Stimulated activated CD4-positive, alpha-beta T cell treated with anti-CD3 and anti-CD28 coated beads, Interleukin-4, amount 100 ng/mL, for 48 hours (primary cell): ENCODE data around the gene IRF2BPL.
A peak's percentile ranks its signal among the peaks of the same experiment; 100 is the strongest.

ENCODE experiments used
- DNase-seq, 2 donors: peaks; one replicate each; pipeline ENCODE4 v3.0.0-alpha.2; 2020; ENCODE audit warnings: low read depth in 2 of 2

Gene IRF2BPL

GRCh38 chr14:77028384-77029231 lies at the start of gene IRF2BPL:
Gene IRF2BPL (minus strand): TSS chr14:77028708. CDS start chr14:77027792, 916 bp downstream.
- DNase-seq: peak; percentile 89 to 93

GRCh38 chr14:77077040-77077439 lies 48.5 kb upstream of the IRF2BPL start:
- DNase-seq: no peak

GRCh38 chr14:77076113-77076631 lies 47.7 kb upstream of the IRF2BPL start:
- no peak for DNase-seq

GRCh38 chr14:77074969-77075368 lies 46.5 kb upstream of the IRF2BPL start:
- DNase-seq: no peak

GRCh38 chr14:77071938-77072388 lies 43.5 kb upstream of the IRF2BPL start:
- DNase-seq: no peak

- no peak for DNase-seq
Observed at GRCh38 chr14:77069551-77069950, 41.0 kb upstream of the IRF2BPL start.

GRCh38 chr14:77068517-77069200 lies 40.2 kb upstream of the IRF2BPL start:
- DNase-seq: no peak

- peak; percentile 42 to 49 for DNase-seq
Observed at GRCh38 chr14:77067632-77068516, 39.4 kb upstream of the IRF2BPL start.

GRCh38 chr14:77066578-77067172 lies 38.2 kb upstream of the IRF2BPL start:
- no peak for DNase-seq

- no peak for DNase-seq
Observed at GRCh38 chr14:77065851-77066577, 37.5 kb upstream of the IRF2BPL start.

GRCh38 chr14:77064521-77065178 lies 36.1 kb upstream of the IRF2BPL start:
- DNase-seq: no peak

- DNase-seq: no peak
Observed at GRCh38 chr14:77063571-77064171, 35.2 kb upstream of the IRF2BPL start.

- DNase-seq: no peak
Observed at GRCh38 chr14:77062261-77062660, 33.8 kb upstream of the IRF2BPL start.

- no peak for DNase-seq
Observed at GRCh38 chr14:77061630-77062257, 33.2 kb upstream of the IRF2BPL start.

- peak in 1 of 2 donors; percentile 34 for DNase-seq
Observed at GRCh38 chr14:77059276-77059915, 30.9 kb upstream of the IRF2BPL start.

GRCh38 chr14:77058785-77059184 lies 30.3 kb upstream of the IRF2BPL start:
- no peak for DNase-seq

GRCh38 chr14:77058117-77058516 lies 29.6 kb upstream of the IRF2BPL start:
- DNase-seq: no peak

- no peak for DNase-seq
Observed at GRCh38 chr14:77055981-77056380, 27.5 kb upstream of the IRF2BPL start.

GRCh38 chr14:77055306-77055705 lies 26.8 kb upstream of the IRF2BPL start:
- DNase-seq: no peak
